Suprapubic skin (tissue), 4 donors: ENCODE measurements around the gene RFESD. TPM values are rescaled to one million over a fixed set of nuclear protein-coding genes. Genes with fewer than 3 reads are reported as not detected.

ENCODE experiments used
- DNase-seq, 2 donors: peaks; one replicate each; pipeline ENCODE4 v3.0.0-alpha.2; 2019; ENCODE audit warnings: low spot score in 2 of 2
- H3K27ac ChIP-seq: fragments of 200-600 bp; sonication (generic); one replicate; pipeline ENCODE4 v1.5.1; 2019
- H3K27me3 ChIP-seq: fragments of 200-600 bp; sonication (generic); one replicate; pipeline ENCODE4 v1.5.1; 2019
- H3K36me3 ChIP-seq: fragments of 200-600 bp; sonication (generic); one replicate; pipeline ENCODE4 v1.5.1; 2019
- H3K4me1 ChIP-seq: fragments of 200-600 bp; sonication (generic); one replicate; pipeline ENCODE4 v1.5.1; 2019
- H3K4me3 ChIP-seq: fragments of 200-600 bp; sonication (generic); one replicate; pipeline ENCODE4 v1.5.1; 2019; ENCODE audit warnings: mild to moderate bottlenecking
- H3K9me3 ChIP-seq: fragments of 200-600 bp; sonication (generic); one replicate; pipeline ENCODE4 v1.5.1; 2019
- EP300 ChIP-seq: sonication (generic); formaldehyde crosslinking; IDR thresholded peaks from one replicate; pipeline ENCODE4 v1.6.1; 2017; ENCODE audit warnings: antibody characterized with exemption
- POLR2A ChIP-seq, 2 donors: fragments of 450-650 bp; IDR thresholded peaks; one replicate each; pipeline ENCODE4 v1.6.1; 2017; ENCODE audit warnings: antibody characterized with exemption in 2 of 2, mild to moderate bottlenecking in 2 of 2, moderate library complexity in 2 of 2
- POLR2AphosphoS5 ChIP-seq, 3 donors: sonication (generic); formaldehyde crosslinking; IDR thresholded peaks; one replicate each; pipeline ENCODE4 v1.6.1; 2017; ENCODE audit warnings: antibody characterized with exemption in 3 of 3
- WGBS: methylation state at CpG from one replicate; pipeline ENCODE4 v1.1.5; 2018; 5-methylcytosine and 5-hydroxymethylcytosine counted together
- total RNA-seq, 4 donors: library from RNA; depleted of rRNA; stranded (reverse); fragments of >200 nt; gene quantifications; one replicate each; pipeline ENCODE4 v1.1.0, GENCODE V29; 2016
- TF ChIP-seq, protein P1 (sequence below), 2 donors: fragments of 200-600 bp in 1 of 2; fragments of 450-650 bp in 1 of 2; sonication (generic) in 1 of 2; IDR thresholded peaks; one replicate each; pipeline ENCODE4 v1.5.1; 2016 to 2019; ENCODE audit warnings: antibody characterized with exemption in 2 of 2, mild to moderate bottlenecking in 1 of 2, moderate library complexity in 1 of 2

Gene RFESD
- total RNA-seq, 4 donors from 2014 or later: 3.5 to 7.6 (median 4.6) TPM

DNA sequence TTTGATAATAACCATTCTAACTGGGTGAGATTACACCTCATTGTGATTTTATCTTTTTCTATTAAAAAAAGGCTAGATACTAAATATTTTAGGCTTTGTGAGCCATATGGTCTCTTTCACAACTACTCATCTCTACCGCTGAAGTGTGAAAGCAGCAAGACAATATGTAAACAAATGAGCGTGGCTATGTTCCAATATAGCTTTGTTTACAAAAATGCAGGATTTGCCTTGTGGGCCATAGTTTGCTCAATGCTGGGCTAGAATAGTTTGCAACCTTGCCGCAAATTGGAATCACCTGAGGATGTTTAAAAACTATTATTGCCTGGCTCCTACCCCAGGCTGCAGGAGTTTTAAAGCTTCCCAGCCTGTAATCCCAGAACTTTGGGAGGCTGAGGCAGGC, 36.9 kb upstream of the RFESD start:
- 65% methylated on average over 3 of the region's 3 CpGs for WGBS
- no peak overlapping the region for H3K4me3 ChIP-seq
- no peaks in the 10 kb centered on the region for H3K4me1 ChIP-seq
- no peaks in the 10 kb centered on the region for H3K9me3 ChIP-seq
- H3K27ac ChIP-seq: no peak overlapping the region
- DNase-seq: no peak
- no peaks in the 10 kb centered on the region for H3K36me3 ChIP-seq
- H3K27me3 ChIP-seq: no peaks in the 10 kb centered on the region
- TF ChIP-seq, protein P1, sequence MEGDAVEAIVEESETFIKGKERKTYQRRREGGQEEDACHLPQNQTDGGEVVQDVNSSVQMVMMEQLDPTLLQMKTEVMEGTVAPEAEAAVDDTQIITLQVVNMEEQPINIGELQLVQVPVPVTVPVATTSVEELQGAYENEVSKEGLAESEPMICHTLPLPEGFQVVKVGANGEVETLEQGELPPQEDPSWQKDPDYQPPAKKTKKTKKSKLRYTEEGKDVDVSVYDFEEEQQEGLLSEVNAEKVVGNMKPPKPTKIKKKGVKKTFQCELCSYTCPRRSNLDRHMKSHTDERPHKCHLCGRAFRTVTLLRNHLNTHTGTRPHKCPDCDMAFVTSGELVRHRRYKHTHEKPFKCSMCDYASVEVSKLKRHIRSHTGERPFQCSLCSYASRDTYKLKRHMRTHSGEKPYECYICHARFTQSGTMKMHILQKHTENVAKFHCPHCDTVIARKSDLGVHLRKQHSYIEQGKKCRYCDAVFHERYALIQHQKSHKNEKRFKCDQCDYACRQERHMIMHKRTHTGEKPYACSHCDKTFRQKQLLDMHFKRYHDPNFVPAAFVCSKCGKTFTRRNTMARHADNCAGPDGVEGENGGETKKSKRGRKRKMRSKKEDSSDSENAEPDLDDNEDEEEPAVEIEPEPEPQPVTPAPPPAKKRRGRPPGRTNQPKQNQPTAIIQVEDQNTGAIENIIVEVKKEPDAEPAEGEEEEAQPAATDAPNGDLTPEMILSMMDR (IDR thresholded peaks at IDR 0.05): no peak
- TF ChIP-seq POLR2AphosphoS5 (IDR thresholded peaks at IDR 0.05) (no peak), EP300 (no peak)

DNA sequence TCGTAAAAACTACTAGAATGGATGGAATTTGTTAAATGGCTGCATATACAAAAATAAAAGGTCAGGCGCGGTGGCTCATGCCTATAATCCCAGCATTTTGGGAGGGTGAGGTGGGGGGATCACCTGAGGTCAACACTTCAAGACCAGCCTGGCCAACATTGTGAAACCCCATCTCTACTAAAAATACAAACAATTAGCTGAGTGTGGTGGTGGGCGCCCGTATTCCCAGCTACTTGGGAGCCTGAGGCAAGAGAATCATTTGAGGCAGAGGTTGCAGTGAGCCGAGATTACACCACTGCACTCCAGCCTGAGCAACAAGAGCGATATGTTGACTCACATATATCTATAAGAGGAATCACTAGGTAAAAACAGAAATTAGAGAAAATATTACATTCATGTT, 36.0 kb upstream of the RFESD start:
- Histone ChIP-seq H3K4me3 (no peak overlapping the region), H3K36me3 (no peaks in the 10 kb centered on the region), H3K27ac (no peak overlapping the region), H3K9me3 (no peaks in the 10 kb centered on the region), H3K27me3 (no peaks in the 10 kb centered on the region), H3K4me1 (no peaks in the 10 kb centered on the region)
- no peak for DNase-seq
- WGBS: 88% methylated on average over 7 of the region's 7 CpGs
- TF ChIP-seq POLR2AphosphoS5 (IDR thresholded peaks at IDR 0.05) (no peak), EP300 (no peak), POLR2A (IDR thresholded peaks at IDR 0.05) (no peak)
- TF ChIP-seq, protein P1 (IDR thresholded peaks at IDR 0.05): no peak

DNA sequence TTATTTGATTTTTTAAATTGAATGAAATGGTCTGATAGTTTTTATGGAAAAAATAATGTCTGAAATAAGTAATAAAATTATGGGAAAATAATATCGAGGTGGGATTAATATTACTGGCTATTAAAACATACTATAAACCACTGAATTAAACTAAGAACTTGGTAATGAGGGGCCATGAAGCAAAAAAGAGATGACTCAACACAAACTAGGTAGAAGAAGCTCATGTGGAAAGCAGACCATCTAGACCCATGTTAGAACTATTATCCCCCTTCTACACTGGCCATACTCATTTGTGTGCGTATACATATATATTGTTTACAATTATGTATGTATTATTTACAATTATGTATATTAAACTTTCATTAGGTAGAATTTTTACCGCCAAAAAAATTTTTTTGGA, 35.2 kb upstream of the RFESD start:
- DNase-seq: no peak
- H3K9me3 ChIP-seq: no peaks in the 10 kb centered on the region
- whole genome bisulfite sequencing: 97% methylated on average over 3 of the region's 3 CpGs
- H3K27me3 ChIP-seq: no peaks in the 10 kb centered on the region
- H3K27ac ChIP-seq: no peak overlapping the region
- H3K4me1 ChIP-seq: no peaks in the 10 kb centered on the region
- TF ChIP-seq POLR2A (IDR thresholded peaks at IDR 0.05): no peak
- no peak for TF ChIP-seq POLR2AphosphoS5 (IDR thresholded peaks at IDR 0.05)
- H3K36me3 ChIP-seq: no peaks in the 10 kb centered on the region
- no peak overlapping the region for H3K4me3 ChIP-seq

DNA sequence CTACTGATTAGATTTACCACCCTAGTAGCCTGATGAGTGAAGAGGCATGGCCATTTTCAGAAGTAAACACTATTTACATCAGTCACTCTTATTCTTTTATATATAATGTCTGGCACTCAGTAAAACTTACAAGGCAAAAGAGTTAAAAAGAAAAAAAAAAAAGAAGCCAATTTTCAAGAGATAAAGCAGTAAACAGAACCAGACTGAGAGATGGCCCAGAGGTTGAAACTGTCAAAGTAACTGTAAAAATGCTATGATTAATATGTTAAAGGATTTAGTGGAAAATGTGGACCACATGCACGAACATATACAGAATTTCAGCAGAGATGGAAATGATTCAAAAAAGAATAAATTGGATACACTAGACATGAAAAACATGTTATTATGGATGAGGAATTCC, 33.1 kb upstream of the RFESD start:
- TF ChIP-seq, protein P1 (IDR thresholded peaks at IDR 0.05): no peak
- no peak for TF ChIP-seq POLR2AphosphoS5 (IDR thresholded peaks at IDR 0.05)
- TF ChIP-seq POLR2A (IDR thresholded peaks at IDR 0.05): no peak
- TF ChIP-seq EP300: no peak
- H3K4me3 ChIP-seq: no peak overlapping the region
- H3K27ac ChIP-seq: no peak overlapping the region

DNA sequence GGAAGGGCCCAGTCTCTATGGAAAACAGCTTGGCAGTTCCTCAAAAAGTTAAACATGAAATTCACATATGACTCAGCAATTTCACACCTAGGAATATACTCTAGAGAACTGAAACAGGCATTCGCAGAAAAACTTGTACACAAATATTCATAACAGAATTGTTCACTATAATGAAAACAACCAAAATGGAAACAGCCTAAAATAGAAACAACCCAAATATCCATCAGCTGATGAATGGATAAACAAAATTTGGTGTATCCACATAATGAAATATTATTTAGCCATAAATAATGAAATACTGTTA, 31.5 kb upstream of the RFESD start:
- H3K36me3 ChIP-seq: no peaks in the 10 kb centered on the region
- no peak overlapping the region for H3K27ac ChIP-seq
- no peaks in the 10 kb centered on the region for H3K27me3 ChIP-seq
- no peaks in the 10 kb centered on the region for H3K9me3 ChIP-seq
- WGBS: 81% methylated on average over 1 of the region's 1 CpG
- H3K4me1 ChIP-seq: peaks cover 11% of the 10 kb centered on the region
- TF ChIP-seq POLR2A (IDR thresholded peaks at IDR 0.05): no peak
- TF ChIP-seq EP300: no peak
- TF ChIP-seq POLR2AphosphoS5 (IDR thresholded peaks at IDR 0.05): no peak
- TF ChIP-seq, protein P1 (IDR thresholded peaks at IDR 0.05): no peak
- H3K4me3 ChIP-seq: no peak overlapping the region
- DNase-seq: no peak

More for the DNA sequence above, 33.1 kb upstream of the RFESD start:
- no peaks in the 10 kb centered on the region for H3K36me3 ChIP-seq
- H3K9me3 ChIP-seq: no peaks in the 10 kb centered on the region
- 59% methylated on average over 1 of the region's 1 CpG for WGBS
- no peaks in the 10 kb centered on the region for H3K4me1 ChIP-seq
- DNase-seq: no peak
- no peaks in the 10 kb centered on the region for H3K27me3 ChIP-seq

DNA sequence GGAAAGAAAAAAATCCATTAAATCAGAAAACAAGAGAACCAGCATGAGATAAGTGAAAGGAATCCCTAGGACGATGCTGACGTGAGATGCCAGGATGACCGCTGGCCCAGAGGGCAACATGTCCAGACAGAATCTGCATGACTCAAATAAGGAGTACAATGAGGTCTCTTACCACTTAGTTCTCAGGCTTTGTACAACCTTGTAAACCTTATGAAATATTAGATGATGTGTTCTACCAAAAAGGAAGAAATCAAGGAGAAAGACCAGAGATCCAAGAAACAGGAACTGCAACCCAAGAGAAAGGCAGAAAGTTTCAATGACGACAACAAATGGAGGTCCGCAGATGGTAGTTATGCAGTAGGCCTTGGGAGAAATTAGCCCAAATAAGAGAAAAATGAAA, 29.5 kb upstream of the RFESD start:
- Histone ChIP-seq H3K9me3 (no peaks in the 10 kb centered on the region), H3K4me1 (peaks cover 29% of the 10 kb centered on the region), H3K27me3 (no peaks in the 10 kb centered on the region), H3K36me3 (no peaks in the 10 kb centered on the region), H3K4me3 (no peak overlapping the region), H3K27ac (no peak overlapping the region)
- WGBS: 73% methylated on average over 5 of the region's 5 CpGs
- no peak for TF ChIP-seq EP300
- TF ChIP-seq, protein P1 (IDR thresholded peaks at IDR 0.05): no peak
- no peak for DNase-seq
